ENCODE measurements around the gene ELOVL1. TPM values are rescaled to one million over a fixed set of nuclear protein-coding genes. Genes with fewer than 3 reads are reported as not detected.
A peak's percentile ranks its signal among the peaks of the same experiment; 100 is the strongest.
"Not testable (repeated sequence)": the region's sequence is repeated elsewhere in the genome, so short reads cannot be mapped to it uniquely, and the experiment has no call there.

Gene ELOVL1
- total RNA-seq, 1 donor from 2014 or later: 33.2 TPM

- no peak for DNase-seq
These were observed 13.8 kb upstream of the ELOVL1 start for GRCh38 chr1:43381612-43382011.

- DNase-seq: no peak
These were observed 11.7 kb upstream of the ELOVL1 start for GRCh38 chr1:43379476-43379875.

- DNase-seq: no peak
These were observed 10.0 kb upstream of the ELOVL1 start for GRCh38 chr1:43377831-43378230.

DNA sequence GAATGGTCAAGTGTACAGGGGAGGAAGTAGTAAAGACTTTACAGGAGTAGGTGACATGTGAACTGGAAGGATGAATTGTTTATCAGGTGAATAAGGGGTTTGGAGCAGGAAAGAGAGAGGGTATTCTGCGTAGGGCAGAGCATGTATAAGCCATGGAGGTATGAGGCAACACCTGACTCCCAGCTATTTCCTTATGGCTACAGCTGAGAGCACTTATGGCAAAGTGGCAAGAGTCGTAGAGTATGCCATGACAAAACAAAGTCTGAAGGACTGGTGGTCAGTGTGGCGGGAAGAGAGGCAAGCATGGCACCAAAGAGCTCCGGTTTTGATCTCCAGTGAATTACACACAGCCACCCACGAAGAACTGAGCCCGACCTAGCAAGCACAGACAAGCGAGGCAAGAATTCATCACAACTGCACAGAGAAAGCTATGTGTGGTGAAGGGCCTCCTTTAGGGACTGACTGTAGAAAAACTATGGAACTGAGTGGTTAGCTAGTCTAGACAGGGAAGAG lies 9.0 kb upstream of the ELOVL1 start:
- DNase-seq: no peak

- DNase-seq: no peak
These were observed 5.5 kb upstream of the ELOVL1 start for GRCh38 chr1:43373066-43373940.

GRCh38 chr1:43372172-43372571 lies 4.4 kb upstream of the ELOVL1 start:
- DNase-seq: no peak

DNA sequence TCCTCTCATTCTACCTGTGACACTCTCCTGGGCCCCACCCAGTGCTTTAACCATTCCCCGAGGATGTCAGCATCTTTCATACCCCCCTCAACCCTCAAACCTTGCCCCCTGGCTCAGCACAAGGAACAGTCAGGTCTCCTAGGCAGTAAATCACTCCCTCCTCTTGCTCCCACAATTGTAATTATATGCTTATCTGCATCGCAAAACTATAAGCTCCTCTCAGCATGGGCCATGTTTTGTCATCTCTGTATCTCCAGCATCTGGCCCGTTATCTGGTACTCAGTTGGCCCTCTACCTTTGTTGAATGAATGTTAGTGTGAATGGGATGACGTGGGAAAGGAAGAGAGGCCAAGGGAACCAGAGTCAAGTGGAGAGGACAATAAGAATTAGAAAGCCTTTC lies 2.8 kb upstream of the ELOVL1 start:
- DNase-seq: no peak

GRCh38 chr1:43369779-43370178 lies 2.0 kb upstream of the ELOVL1 start:
- DNase-seq: not testable (repeated sequence)

DNA sequence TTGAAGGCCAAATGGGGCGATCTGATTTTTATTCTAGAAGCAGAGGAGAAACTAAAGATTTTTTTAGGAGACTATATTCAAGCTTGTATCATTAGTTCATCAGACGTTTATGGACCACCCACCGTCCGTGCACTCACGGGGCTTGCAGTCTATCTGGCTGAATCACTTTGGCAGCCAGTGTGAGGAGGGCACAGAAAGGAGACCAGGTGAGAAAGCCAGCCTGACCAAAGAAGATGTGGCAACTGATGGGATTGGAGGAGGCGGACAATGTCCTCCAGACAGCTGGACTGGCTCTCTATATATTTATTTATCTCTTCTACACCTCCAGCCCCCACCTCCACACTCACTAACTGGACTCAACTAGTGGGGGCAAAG lies 822 bp upstream of the ELOVL1 start:
- DNase-seq: no peak

GRCh38 chr1:43367026-43367903 lies 546 bp downstream of the ELOVL1 start:
- DNase-seq: no peak

DNA sequence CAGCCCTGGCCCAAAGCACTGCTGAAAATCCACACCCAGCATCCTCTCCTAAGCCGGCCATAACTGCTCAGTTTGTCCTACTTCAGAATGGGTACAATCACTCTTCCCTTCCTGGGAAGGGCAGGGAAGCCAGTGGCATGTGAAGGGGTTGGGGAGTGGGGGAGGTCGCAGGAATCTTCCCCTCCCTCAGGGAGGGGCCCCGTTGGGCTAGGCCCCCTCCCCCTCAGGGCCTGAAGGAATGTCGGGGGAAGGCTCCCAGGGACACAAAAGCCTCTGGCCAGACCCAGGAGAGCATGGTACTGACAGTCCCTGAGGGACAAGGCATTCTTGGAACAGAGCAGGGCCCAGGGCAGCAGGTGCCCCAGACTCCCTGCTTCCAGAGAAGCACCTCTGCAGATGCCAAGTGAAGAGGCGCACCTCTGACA lies 1.2 kb downstream of the ELOVL1 start:
- DNase-seq: no peak

DNA sequence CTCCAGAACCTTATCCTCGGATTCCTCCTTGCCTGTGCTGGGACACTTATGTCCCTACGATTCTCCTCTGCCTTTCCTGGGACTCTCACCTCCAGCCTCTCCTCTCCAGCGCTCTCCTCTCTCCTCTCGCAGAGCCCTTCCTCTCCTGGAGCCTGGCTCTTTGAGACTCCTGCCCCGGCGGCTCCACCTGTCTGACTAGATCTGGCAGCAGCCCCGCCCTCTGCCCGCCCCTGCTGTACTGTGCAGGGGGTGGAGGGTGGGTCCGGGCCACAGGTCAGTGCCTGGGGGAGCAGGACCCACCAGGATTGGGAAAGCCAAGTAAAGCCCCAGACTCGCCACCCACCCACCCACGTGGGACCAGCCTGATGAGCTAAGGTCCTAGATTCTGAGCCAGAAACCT lies 1.6 kb downstream of the ELOVL1 start:
- DNase-seq: no peak

- DNase-seq: no peak
These were observed 2.1 kb downstream of the ELOVL1 start for GRCh38 chr1:43365678-43366077.

GRCh38 chr1:43363935-43364525 lies 3.8 kb downstream of the ELOVL1 start:
- DNase-seq: no peak

DNA sequence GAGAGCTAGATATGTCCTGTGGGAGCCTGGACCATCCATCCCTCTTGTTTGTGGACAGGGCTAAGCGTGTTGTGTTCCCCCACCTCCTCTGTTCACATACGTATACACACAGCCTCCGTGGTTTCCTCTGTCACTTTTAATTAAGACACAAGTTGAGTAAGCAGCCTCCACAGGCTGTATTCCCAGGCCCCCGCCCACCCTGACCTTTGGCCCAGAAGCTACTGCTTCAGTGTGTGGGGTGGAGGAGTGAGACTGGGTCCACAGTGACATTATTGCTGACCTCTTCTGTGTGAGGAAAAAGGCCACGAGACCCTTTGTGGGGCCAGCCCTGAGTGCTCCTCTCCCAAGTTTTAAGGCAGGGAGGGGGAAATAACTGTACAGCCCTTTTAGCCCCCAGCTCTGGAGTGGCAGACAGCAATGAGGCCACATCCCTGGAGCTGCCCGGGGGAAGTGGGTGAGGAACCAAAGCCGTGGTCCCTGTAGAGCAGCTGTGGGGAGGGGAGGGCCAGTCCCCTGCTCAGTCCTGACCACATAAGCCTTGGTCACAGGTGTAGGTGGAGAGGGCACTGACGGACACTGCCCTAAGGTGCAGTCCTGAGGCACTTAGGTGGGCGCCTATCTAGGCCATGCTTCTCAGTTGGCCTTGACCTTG lies 4.4 kb downstream of the ELOVL1 start:
- no peak for DNase-seq

- DNase-seq: no peak
These were observed 7.2 kb downstream of the ELOVL1 start for GRCh38 chr1:43360616-43361015.

GRCh38 chr1:43359696-43360095 lies 8.1 kb downstream of the ELOVL1 start:
- no peak for DNase-seq

GRCh38 chr1:43358746-43359693 lies 8.8 kb downstream of the ELOVL1 start, which contains the start of gene CDC20:
Gene CDC20 (plus strand): TSS chr1:43358981. CDS start chr1:43359216, 235 bp downstream.
- DNase-seq: peak; percentile 93

- DNase-seq: no peak
These were observed 9.6 kb downstream of the ELOVL1 start for GRCh38 chr1:43358121-43358745.

DNA sequence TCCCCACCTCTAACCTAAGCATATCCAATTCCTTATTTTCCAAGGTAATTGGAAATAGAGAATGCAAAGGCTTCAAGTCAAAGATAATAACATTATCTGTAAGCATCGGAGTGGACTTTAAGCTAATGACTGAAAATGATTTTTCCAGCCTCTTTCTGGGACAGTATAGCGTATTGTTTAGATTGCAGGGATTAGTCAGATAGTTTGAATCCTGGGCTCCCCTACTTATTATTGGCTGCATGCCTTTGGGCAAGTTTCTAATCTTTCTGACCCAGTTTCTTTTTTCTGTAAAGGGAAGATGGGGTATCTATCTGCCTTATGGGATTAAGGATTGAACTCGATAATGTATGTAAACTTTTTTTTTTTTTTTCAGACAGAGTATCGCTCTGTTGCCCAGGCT lies 10.6 kb downstream of the ELOVL1 start:
- DNase-seq: no peak
